Osteoblast (primary cell): Measurements from ENCODE around the gene DDI1. TPM values are rescaled to one million over a fixed set of nuclear protein-coding genes. Genes with fewer than 3 reads are reported as not detected.
"Not testable (repeated sequence)": the region's sequence is repeated elsewhere in the genome, so short reads cannot be mapped to it uniquely, and the experiment has no call there.

Experiments used
- DNase-seq: peaks from one replicate; pipeline ENCODE4 v3.0.0; 2011; ENCODE audit warnings: low spot score, mixed read lengths; ENCODE audit not compliant: insufficient read length; ENCODE audit errors: missing footprints
- H2AFZ ChIP-seq: 2 replicates; pipeline ENCODE4 v1.6.0; 2011; ENCODE audit warnings: mild to moderate bottlenecking, low read length
- H3K27ac ChIP-seq: 2 replicates; pipeline ENCODE4 v1.5.1; 2011; ENCODE audit warnings: mild to moderate bottlenecking, low read depth, low read length, moderate library complexity
- H3K27me3 ChIP-seq: 2 replicates; pipeline ENCODE4 v1.6.0; 2012; ENCODE audit warnings: mild to moderate bottlenecking, control low read depth, inconsistent platforms, low read length, moderate library complexity; ENCODE audit not compliant: insufficient read depth
- H3K36me3 ChIP-seq: 2 replicates; pipeline ENCODE4 v1.5.1; 2011; ENCODE audit warnings: mild to moderate bottlenecking, low read length, control low read depth, moderate library complexity; ENCODE audit not compliant: insufficient read depth
- H3K4me1 ChIP-seq: 2 replicates; pipeline ENCODE4 v1.5.1; 2011; ENCODE audit warnings: mild to moderate bottlenecking, low read length, control low read depth, moderate library complexity; ENCODE audit not compliant: insufficient read depth
- H3K4me2 ChIP-seq: 2 replicates; pipeline ENCODE4 v1.6.0; 2011; ENCODE audit warnings: mild to moderate bottlenecking, low read length; ENCODE audit not compliant: insufficient read depth
- H3K4me3 ChIP-seq: fragments of 200-600 bp; sonication (generic); 3 replicates; pipeline ENCODE4 v1.5.1; 2012; ENCODE audit warnings: mild to moderate bottlenecking, low read length, inconsistent platforms; ENCODE audit not compliant: insufficient read depth
- H3K79me2 ChIP-seq: 2 replicates; pipeline ENCODE4 v1.6.0; 2012; ENCODE audit warnings: mild to moderate bottlenecking, low read length, control low read depth, inconsistent platforms; ENCODE audit not compliant: insufficient read depth
- H3K9me3 ChIP-seq: 2 replicates; pipeline ENCODE4 v1.5.1; 2011; ENCODE audit warnings: low read depth, low read length, control low read depth
- H4K20me1 ChIP-seq: 2 replicates; pipeline ENCODE4 v1.6.0; 2012; ENCODE audit warnings: mild to moderate bottlenecking, low read length, control low read depth; ENCODE audit not compliant: insufficient read depth
- total RNA-seq: library from RNA; depleted of rRNA; stranded (reverse); fragments of >200 nt; gene quantifications from 2 replicates; pipeline ENCODE4 v1.2.3, GENCODE V29; 2012
- TF ChIP-seq, protein P1 (sequence below): IDR thresholded peaks from 2 replicates; pipeline ENCODE4 v1.5.1; 2011; ENCODE audit warnings: mild to moderate bottlenecking, low read depth, low read length, moderate library complexity; ENCODE audit errors: extremely low read depth

Gene DDI1
- total RNA-seq, 1 donor = not detected

DNA sequence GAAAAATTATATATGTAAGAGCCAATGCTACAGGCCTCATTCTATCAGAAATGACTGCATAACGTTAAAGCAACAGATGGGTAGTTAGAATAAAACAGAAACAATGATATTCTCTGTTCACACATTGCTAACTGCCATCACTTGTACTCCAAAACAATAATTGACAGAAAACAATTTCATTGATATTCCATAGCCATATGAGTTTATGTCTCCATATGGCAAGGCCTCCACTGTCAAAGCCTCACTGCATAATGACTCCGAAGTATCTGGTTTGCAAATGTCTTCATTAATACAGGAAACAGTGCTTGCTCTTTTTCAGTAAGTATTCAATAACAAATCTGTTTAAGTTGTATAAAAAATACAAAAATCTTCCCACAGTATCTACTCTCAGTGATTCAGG lies 9.9 kb downstream of the DDI1 start:
- TF ChIP-seq, protein P1, sequence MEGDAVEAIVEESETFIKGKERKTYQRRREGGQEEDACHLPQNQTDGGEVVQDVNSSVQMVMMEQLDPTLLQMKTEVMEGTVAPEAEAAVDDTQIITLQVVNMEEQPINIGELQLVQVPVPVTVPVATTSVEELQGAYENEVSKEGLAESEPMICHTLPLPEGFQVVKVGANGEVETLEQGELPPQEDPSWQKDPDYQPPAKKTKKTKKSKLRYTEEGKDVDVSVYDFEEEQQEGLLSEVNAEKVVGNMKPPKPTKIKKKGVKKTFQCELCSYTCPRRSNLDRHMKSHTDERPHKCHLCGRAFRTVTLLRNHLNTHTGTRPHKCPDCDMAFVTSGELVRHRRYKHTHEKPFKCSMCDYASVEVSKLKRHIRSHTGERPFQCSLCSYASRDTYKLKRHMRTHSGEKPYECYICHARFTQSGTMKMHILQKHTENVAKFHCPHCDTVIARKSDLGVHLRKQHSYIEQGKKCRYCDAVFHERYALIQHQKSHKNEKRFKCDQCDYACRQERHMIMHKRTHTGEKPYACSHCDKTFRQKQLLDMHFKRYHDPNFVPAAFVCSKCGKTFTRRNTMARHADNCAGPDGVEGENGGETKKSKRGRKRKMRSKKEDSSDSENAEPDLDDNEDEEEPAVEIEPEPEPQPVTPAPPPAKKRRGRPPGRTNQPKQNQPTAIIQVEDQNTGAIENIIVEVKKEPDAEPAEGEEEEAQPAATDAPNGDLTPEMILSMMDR = no peak
- Histone ChIP-seq H3K9me3 (no peaks in the 10 kb centered on the region), H3K79me2 (no peaks in the 10 kb centered on the region), H3K4me3 (no peak overlapping the region), H3K4me1 (peaks cover 5% of the 10 kb centered on the region), H3K27me3 (no peaks in the 10 kb centered on the region), H3K4me2 (no peak overlapping the region), H2AFZ (no peak overlapping the region), H3K36me3 (no peaks in the 10 kb centered on the region), H3K27ac (no peak overlapping the region), H4K20me1 (no peaks in the 10 kb centered on the region)
- DNase-seq = no peak

DNA sequence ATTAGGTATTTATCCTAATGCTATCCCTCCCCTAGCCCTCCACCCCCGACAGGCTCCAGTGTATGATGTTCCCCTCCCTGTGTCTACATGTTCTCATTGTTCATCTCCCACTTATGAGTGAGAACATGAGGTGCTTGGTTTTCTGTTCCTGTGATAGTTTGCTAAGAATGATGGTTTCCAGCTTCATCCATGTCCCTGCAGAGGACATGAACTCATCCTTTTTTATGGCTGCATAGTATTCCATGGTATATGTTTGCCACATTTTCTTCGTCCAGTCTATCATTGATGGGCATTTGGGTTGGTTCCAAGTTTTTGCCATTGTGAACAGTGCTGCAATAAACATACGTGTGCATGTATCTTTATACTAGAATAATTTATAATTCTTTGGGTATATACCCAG lies 10.4 kb downstream of the DDI1 start:
- H3K4me2 ChIP-seq, H3K4me3 ChIP-seq, H3K4me1 ChIP-seq, H3K79me2 ChIP-seq, H3K27ac ChIP-seq, H3K27me3 ChIP-seq, H3K9me3 ChIP-seq, DNase-seq, H4K20me1 ChIP-seq, H3K36me3 ChIP-seq, H2AFZ ChIP-seq: not testable (repeated sequence)

DNA sequence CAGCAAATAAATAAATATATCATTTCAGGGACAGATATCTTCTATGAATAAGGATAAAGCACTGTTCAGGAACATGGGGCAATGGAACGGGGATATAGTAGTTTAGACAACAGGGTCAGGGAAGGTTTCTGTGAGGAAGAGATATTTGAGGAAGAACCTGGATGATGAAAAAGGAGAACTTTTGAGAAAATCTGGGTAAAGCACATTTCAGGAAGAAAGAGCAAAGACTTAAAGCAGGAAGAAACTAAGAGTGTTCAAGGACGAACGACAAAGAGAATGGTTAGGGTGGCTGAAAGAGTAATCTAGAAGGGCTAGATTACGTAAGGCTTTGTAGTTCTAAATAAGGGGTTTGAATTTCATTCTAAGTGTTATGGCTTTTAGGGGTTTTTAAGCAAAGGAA lies 12.7 kb downstream of the DDI1 start:
- Histone ChIP-seq H3K79me2 (no peaks in the 10 kb centered on the region), H3K27me3 (no peaks in the 10 kb centered on the region), H3K4me2 (no peak overlapping the region), H3K4me3 (no peak overlapping the region), H2AFZ (no peak overlapping the region), H3K36me3 (no peaks in the 10 kb centered on the region), H3K27ac (no peak overlapping the region), H4K20me1 (no peaks in the 10 kb centered on the region), H3K9me3 (no peaks in the 10 kb centered on the region), H3K4me1 (no peaks in the 10 kb centered on the region)
- TF ChIP-seq, protein P1 = no peak
- DNase-seq = no peak

DNA sequence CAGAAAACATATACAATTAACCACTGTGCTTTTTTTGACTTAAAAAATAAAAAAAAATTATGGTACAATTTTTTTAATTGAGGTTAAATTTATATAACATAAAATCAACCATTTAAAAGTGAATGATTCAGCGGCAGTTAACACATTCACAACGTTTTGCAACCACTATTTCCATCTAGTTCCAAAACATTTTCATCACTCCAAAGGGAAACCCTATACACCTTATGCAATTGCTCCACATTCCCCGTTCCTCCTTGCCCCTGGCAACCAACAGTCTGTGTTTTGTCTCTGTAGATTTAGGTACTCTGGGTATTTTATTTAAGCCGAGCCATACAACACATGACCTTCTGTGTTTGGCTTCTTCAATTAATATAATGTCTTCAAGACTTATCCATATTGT lies 15.3 kb downstream of the DDI1 start:
- H3K36me3 ChIP-seq = no peaks in the 10 kb centered on the region
- H3K27me3 ChIP-seq = no peaks in the 10 kb centered on the region
- DNase-seq = no peak
- no peaks in the 10 kb centered on the region for H3K9me3 ChIP-seq
- no peaks in the 10 kb centered on the region for H3K79me2 ChIP-seq
- H3K4me1 ChIP-seq = no peaks in the 10 kb centered on the region
- no peak overlapping the region for H3K27ac ChIP-seq
- no peak overlapping the region for H3K4me2 ChIP-seq
- TF ChIP-seq, protein P1 = no peak
- H4K20me1 ChIP-seq = no peaks in the 10 kb centered on the region
- no peak overlapping the region for H3K4me3 ChIP-seq
- H2AFZ ChIP-seq = no peak overlapping the region
